Peyer's patch (tissue), 4 donors: Measurements from ENCODE around the gene DPY19L3.

Source experiments
- CTCF ChIP-seq, 6 experiments: fragments of 450-650 bp in 4 of 6; fragments of 200-600 bp in 2 of 6; sonication (generic) in 1 of 6; IDR thresholded peaks; one replicate each; pipeline ENCODE4 v1.5.1; 2017 to 2019; ENCODE audit warnings: antibody characterized with exemption in 6 of 6, mild to moderate bottlenecking in 3 of 6, moderate library complexity in 1 of 6
- POLR2A ChIP-seq, 2 donors: fragments of 450-650 bp; IDR thresholded peaks; one replicate each; pipeline ENCODE4 v1.5.1; 2017; ENCODE audit warnings: antibody characterized with exemption in 2 of 2, mild to moderate bottlenecking in 2 of 2, moderate library complexity in 2 of 2

GRCh38 chr19:32475141-32476031 is 69.8 kb downstream of the DPY19L3 start:
- no peak for TF ChIP-seq CTCF (IDR thresholded peaks at IDR 0.05)
- no peak for TF ChIP-seq POLR2A (IDR thresholded peaks at IDR 0.05)
